CD14-positive monocyte (primary cell): Measurements from ENCODE around the gene STAT6. TPM values are rescaled to one million over a fixed set of nuclear protein-coding genes. Genes with fewer than 3 reads are reported as not detected.

Experiments
- DNase-seq, 3 donors: peaks; one replicate each; pipeline ENCODE4 v3.0.0-alpha.2; 2011 to 2022
- H2AFZ ChIP-seq: 2 replicates; pipeline ENCODE4 v1.6.0; 2012; ENCODE audit warnings: mild to moderate bottlenecking, low read depth, low read length, inconsistent platforms; ENCODE audit not compliant: insufficient read depth, poor library complexity, severe bottlenecking
- H3K27ac ChIP-seq, 2 donors: 1 replicate in 1 of 2; 2 replicates in 1 of 2; pipeline ENCODE4 v1.5.1; 2012 to 2013; ENCODE audit warnings: low read length in 2 of 2, control low read depth in 1 of 2, inconsistent platforms in 1 of 2, low read depth in 1 of 2, mild to moderate bottlenecking in 1 of 2
- H3K27me3 ChIP-seq, 2 donors: one replicate each; pipeline versions ENCODE4 v1.6.0 to v1.6.1; 2011 to 2013; ENCODE audit warnings: low read length in 2 of 2; ENCODE audit not compliant: control insufficient read depth in 2 of 2, insufficient read depth in 2 of 2
- H3K36me3 ChIP-seq, 2 donors: replicated peaks in 1 of 2; 1 replicate in 1 of 2; 2 replicates in 1 of 2; pipeline versions ENCODE4 v1.5.1 to v1.6.1; 2012 to 2013; ENCODE audit warnings: low read length in 2 of 2, control low read depth in 1 of 2, inconsistent platforms in 1 of 2, mild to moderate bottlenecking in 1 of 2; ENCODE audit not compliant: insufficient read depth in 2 of 2, control insufficient read depth in 1 of 2
- H3K4me1 ChIP-seq, 2 donors: 1 replicate in 1 of 2; 2 replicates in 1 of 2; pipeline versions ENCODE4 v1.5.1 to v1.6.1; 2012 to 2013; ENCODE audit warnings: low read length in 2 of 2, control low read depth in 1 of 2, inconsistent platforms in 1 of 2, mild to moderate bottlenecking in 1 of 2, moderate library complexity in 1 of 2; ENCODE audit not compliant: insufficient read depth in 2 of 2, control insufficient read depth in 1 of 2
- H3K4me2 ChIP-seq: replicated peaks from 2 replicates; pipeline ENCODE3; 2012; ENCODE audit warnings: low read length, moderate library complexity, mild to moderate bottlenecking; ENCODE audit not compliant: poor library complexity, severe bottlenecking; ENCODE audit errors: extremely low read depth
- H3K4me3 ChIP-seq, 3 experiments: fragments of 200-600 bp in 1 of 3; sonication (generic) in 1 of 3; replicated peaks in 1 of 3; 1 replicate in 2 of 3; 2 replicates in 1 of 3; pipeline ENCODE4 v1.5.1; 2011 to 2013; ENCODE audit warnings: low read length in 3 of 3, mild to moderate bottlenecking in 3 of 3, control low read depth in 2 of 3, low read depth in 2 of 3, inconsistent platforms in 1 of 3, moderate library complexity in 1 of 3
- H3K79me2 ChIP-seq: 2 replicates; pipeline ENCODE4 v1.6.0; 2012; ENCODE audit warnings: mild to moderate bottlenecking, control low read depth, inconsistent platforms, low read length, moderate library complexity; ENCODE audit not compliant: insufficient read depth
- H3K9ac ChIP-seq: 2 replicates; pipeline ENCODE4 v1.6.0; 2017; ENCODE audit warnings: low read length, mild to moderate bottlenecking; ENCODE audit not compliant: insufficient read depth, poor library complexity, severe bottlenecking
- H3K9me3 ChIP-seq, 2 donors: replicated peaks in 1 of 2; 1 replicate in 1 of 2; 2 replicates in 1 of 2; pipeline versions ENCODE4 v1.5.1 to v1.6.1; 2012 to 2013; ENCODE audit warnings: low read length in 2 of 2, control low read depth in 1 of 2; ENCODE audit not compliant: control insufficient read depth in 1 of 2, insufficient read depth in 1 of 2
- H4K20me1 ChIP-seq: 2 replicates; pipeline ENCODE4 v1.6.0; 2012; ENCODE audit warnings: mild to moderate bottlenecking, low read length, control low read depth, moderate library complexity; ENCODE audit not compliant: insufficient read depth
- H3K27ac Mint-ChIP-seq, 7 donors: one replicate each; pipeline ENCODE4 v1.8.0; 2020; ENCODE audit warnings: mild to moderate bottlenecking in 7 of 7, mixed read lengths in 7 of 7, moderate library complexity in 6 of 7, inconsistent platforms in 2 of 7
- H3K27me3 Mint-ChIP-seq, 3 donors: one replicate each; pipeline ENCODE4 v1.8.0; 2021 to 2022; ENCODE audit warnings: low read depth in 3 of 3, mild to moderate bottlenecking in 3 of 3, mixed read lengths in 3 of 3, moderate library complexity in 3 of 3, inconsistent platforms in 1 of 3
- H3K36me3 Mint-ChIP-seq, 2 donors: one replicate each; pipeline ENCODE4 v1.8.0; 2020; ENCODE audit warnings: mixed read lengths in 2 of 2, inconsistent platforms in 1 of 2, mild to moderate bottlenecking in 1 of 2
- H3K4me1 Mint-ChIP-seq: one replicate; pipeline ENCODE4 v1.8.0; 2020; ENCODE audit warnings: mild to moderate bottlenecking, mixed read lengths
- H3K4me3 Mint-ChIP-seq, 2 donors: one replicate each; pipeline ENCODE4 v1.8.0; 2020; ENCODE audit warnings: mild to moderate bottlenecking in 2 of 2, mixed read lengths in 2 of 2, moderate library complexity in 1 of 2
- H3K9me3 Mint-ChIP-seq, 7 donors: one replicate each; pipeline ENCODE4 v1.8.0; 2020 to 2022; ENCODE audit warnings: mixed read lengths in 7 of 7, mild to moderate bottlenecking in 6 of 7, moderate library complexity in 6 of 7, inconsistent platforms in 2 of 7
- CTCF ChIP-seq: fragments of 200-600 bp; IDR thresholded peaks from one replicate; pipeline ENCODE4 v1.8.0; 2022; ENCODE audit warnings: antibody characterized with exemption, mild to moderate bottlenecking
- WGBS: methylation state at CpG from one replicate; pipeline ENCODE4 v1.1.5; 2013; ENCODE audit warnings: missing lambda C conversion rate; ENCODE audit not compliant: insufficient coverage; 5-methylcytosine and 5-hydroxymethylcytosine counted together
- intact Hi-C, 2 donors: fragments of 100-400 bp; cut with micrococcal nuclease; formaldehyde crosslinking; loops; one replicate each; pipeline versions ENCODE4 v1.15.0 to v1.15.1; 2023
- polyA plus RNA-seq, 3 donors: library from polyadenylated mRNA; depleted of rRNA in 1 of 3; unstranded in 2 of 3; stranded (reverse) in 1 of 3; fragments of 300-500 nt in 2 of 3; fragments of >200 nt in 1 of 3; fragmentation: Illumina TruSeq in 2 of 3; gene quantifications; 1 replicate in 2 of 3; 2 replicates in 1 of 3; pipeline ENCODE4 v1.2.3, GENCODE V29; 2012 to 2021

STAT6 gene
- polyA plus RNA-seq, 3 donors, result 132 to 637 (median 154) TPM

- Histone ChIP-seq H3K27me3 (no peaks in the 10 kb centered on the region), H3K9ac (no peak overlapping the region), H3K4me3 (no peak overlapping the region), H3K4me1 (peaks cover 47 to 60% of the 10 kb centered on the region in 2 donors), H2AFZ (no peak overlapping the region), H3K4me2 (no peak overlapping the region), H3K36me3 (peaks cover 26 to 31% of the 10 kb centered on the region in 2 donors), H4K20me1 (peaks cover 65% of the 10 kb centered on the region), H3K79me2 (no peaks in the 10 kb centered on the region), H3K9me3 (no peaks in the 10 kb centered on the region), H3K27ac (no peak overlapping the region)
- Mint-ChIP-seq H3K36me3 (peaks cover 37 to 40% of the 10 kb centered on the region in 2 donors), H3K27ac (peak overlapping the region in 1 of 7 donors; percentile 15), H3K4me3 (no peak overlapping the region), H3K4me1 (peaks cover 46% of the 10 kb centered on the region), H3K27me3 (peaks cover 0 to 12% (median 6%) of the 10 kb centered on the region in 3 donors), H3K9me3 (no peaks in the 10 kb centered on the region)
- TF ChIP-seq CTCF, result no peak
- WGBS, result 97% methylated on average over 16 of the region's 25 CpGs
- no peak for DNase-seq
- intact Hi-C loops, result loop anchor here in 1 of 2 donors (2.0 kb wide), 1 partner anchor 23 kb away; no protein-coding TSS in a partner anchor
Measured at GRCh38 chr12:57091638-57092528, 19.3 kb downstream of the STAT6 start.

GRCh38 chr12:57090924-57091637, 20.1 kb downstream of the STAT6 start:
- Histone ChIP-seq H3K27me3 (no peaks in the 10 kb centered on the region), H3K9ac (no peak overlapping the region), H3K27ac (no peak overlapping the region), H3K9me3 (no peaks in the 10 kb centered on the region), H3K4me1 (peaks cover 55 to 68% of the 10 kb centered on the region in 2 donors), H3K79me2 (no peaks in the 10 kb centered on the region), H3K4me2 (no peak overlapping the region), H3K4me3 (peak overlapping the region in 1 of 3 experiments; percentile 16), H4K20me1 (peaks cover 57% of the 10 kb centered on the region), H2AFZ (no peak overlapping the region), H3K36me3 (peaks cover 18 to 23% of the 10 kb centered on the region in 2 donors)
- H3K4me3 Mint-ChIP-seq, result peak overlapping the region; percentile 46 to 90
- TF ChIP-seq CTCF, result no peak
- peaks cover 53% of the 10 kb centered on the region for H3K4me1 Mint-ChIP-seq
- peak overlapping the region in 1 of 7 donors; percentile 13 for H3K27ac Mint-ChIP-seq
- 98% methylated on average over 11 of the region's 22 CpGs for WGBS
- intact Hi-C loops, result no loop called here
- peaks cover 29 to 32% of the 10 kb centered on the region in 2 donors for H3K36me3 Mint-ChIP-seq
- no peak for DNase-seq
- H3K9me3 Mint-ChIP-seq, result no peaks in the 10 kb centered on the region
- peaks cover 0 to 11% (median 9%) of the 10 kb centered on the region in 3 donors for H3K27me3 Mint-ChIP-seq
